SK-N-MC (cell line): ENCODE measurements around the gene MRC1.

Source experiments
- DNase-seq: peaks from one replicate; pipeline ENCODE4 v3.0.0-alpha.2; 2011; ENCODE audit warnings: low read depth, low spot score
- H3K27ac ChIP-seq: fragments of 200-600 bp; sonication (generic); 2 replicates; pipeline ENCODE4 v1.5.1; 2016; ENCODE audit warnings: mixed run types
- H3K36me3 ChIP-seq: fragments of 200-600 bp; sonication (generic); 2 replicates; pipeline ENCODE4 v1.6.1; 2017; ENCODE audit warnings: antibody characterized with exemption, low read length, mixed read lengths; ENCODE audit not compliant: insufficient read depth
- H3K4me3 ChIP-seq: fragments of 200-600 bp; sonication (generic); 2 replicates; pipeline ENCODE4 v1.5.1; 2016
- H3K9ac ChIP-seq: fragments of 200-600 bp; sonication (generic); 2 replicates; pipeline ENCODE4 v1.8.0; 2017; ENCODE audit warnings: mixed run types, mixed read lengths; ENCODE audit not compliant: insufficient read length
- H3K9me3 ChIP-seq: fragments of 200-600 bp; sonication (generic); 2 replicates; pipeline ENCODE4 v1.6.1; 2017; ENCODE audit warnings: low read depth, mild to moderate bottlenecking, antibody characterized with exemption, low read length, moderate library complexity, mixed read lengths
- EZH2 ChIP-seq: fragments of 200-600 bp; sonication (generic); IDR thresholded peaks from one replicate; pipeline ENCODE4 v1.6.1; 2017; ENCODE audit warnings: antibody characterized with exemption
- FOXP2 ChIP-seq: optimal IDR thresholded peaks from 2 replicates; pipeline ENCODE3; 2011; ENCODE audit warnings: mild to moderate bottlenecking, moderate library complexity; ENCODE audit not compliant: insufficient read depth; ENCODE audit errors: extremely low read length, control extremely low read depth
- POLR2AphosphoS5 ChIP-seq: IDR thresholded peaks from 2 replicates; pipeline ENCODE4 v1.6.1; 2012; ENCODE audit warnings: mild to moderate bottlenecking, low read depth, low read length, borderline replicate concordance

Gene MRC1

DNA sequence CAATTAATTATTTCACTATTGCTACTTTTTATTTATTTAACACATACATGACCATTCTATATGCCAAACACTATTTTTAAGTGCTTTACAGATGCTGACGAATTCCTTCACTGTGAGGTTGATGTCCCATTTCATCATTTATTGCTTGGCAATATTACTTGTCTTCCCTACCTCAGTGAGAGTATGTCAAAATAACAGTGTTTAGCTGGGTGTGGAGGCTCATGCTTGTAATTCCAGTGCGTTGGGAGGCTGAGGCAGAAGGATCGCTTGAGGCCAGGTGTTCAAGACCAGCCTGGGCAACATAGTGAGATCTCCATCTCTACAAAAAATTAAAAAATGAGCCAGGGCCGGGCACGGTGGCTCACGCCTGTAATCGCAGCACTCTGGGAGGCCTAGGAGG, 19.8 kb upstream of the MRC1 start:
- no peak overlapping the region for H3K27ac ChIP-seq
- DNase-seq, result no peak
- H3K4me3 ChIP-seq, result no peak overlapping the region

DNA sequence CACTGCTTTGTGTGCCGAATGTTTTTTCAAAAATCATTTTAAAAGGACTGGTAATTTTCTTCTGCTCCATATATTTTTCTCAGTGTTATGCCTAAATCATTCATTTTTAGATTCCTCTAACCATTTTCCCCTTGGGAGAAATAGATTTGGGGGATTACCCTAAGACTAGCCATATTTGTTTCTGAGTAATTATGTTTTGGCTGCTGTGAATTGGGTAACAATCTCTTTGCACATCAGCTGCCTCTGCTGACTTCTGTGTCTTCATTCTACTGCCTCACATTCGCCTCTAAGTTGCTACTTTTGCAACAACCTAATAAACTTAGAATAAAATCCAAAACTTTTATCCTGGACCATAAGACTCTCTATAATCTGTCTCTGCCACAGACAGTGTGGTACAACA, 18.5 kb upstream of the MRC1 start:
- Histone ChIP-seq H3K36me3 (no peaks in the 10 kb centered on the region), H3K9me3 (no peaks in the 10 kb centered on the region), H3K9ac (no peak overlapping the region), H3K4me3 (no peak overlapping the region), H3K27ac (no peak overlapping the region)
- no peak for TF ChIP-seq EZH2
- no peak for TF ChIP-seq POLR2AphosphoS5
- TF ChIP-seq FOXP2, result no peak
- no peak for DNase-seq

More for the DNA sequence above, 19.8 kb upstream of the MRC1 start:
- H3K9ac ChIP-seq, result no peak overlapping the region
- H3K36me3 ChIP-seq, result no peaks in the 10 kb centered on the region
- TF ChIP-seq POLR2AphosphoS5 (no peak), FOXP2 (no peak), EZH2 (no peak)
- H3K9me3 ChIP-seq, result no peaks in the 10 kb centered on the region

DNA sequence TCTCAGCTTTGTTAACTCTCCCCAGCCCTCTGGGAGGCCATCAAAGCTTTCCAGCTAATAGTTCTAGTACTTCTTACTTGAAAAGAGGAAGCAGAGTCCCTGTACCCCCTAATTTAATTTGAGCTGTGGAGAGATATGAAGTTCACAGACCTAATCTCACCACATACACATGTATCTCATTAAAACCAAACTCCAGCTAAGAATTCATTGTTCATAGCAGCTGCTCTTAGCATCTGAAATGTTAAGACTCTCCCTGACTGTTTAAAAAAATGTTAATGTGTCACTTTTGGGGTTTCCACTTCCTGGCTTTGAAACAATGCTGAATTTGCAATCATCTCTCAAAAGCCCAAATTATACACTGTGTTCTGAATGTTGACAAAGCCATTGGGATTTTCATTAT, 16.2 kb upstream of the MRC1 start:
- Histone ChIP-seq H3K9me3 (no peaks in the 10 kb centered on the region), H3K9ac (no peak overlapping the region), H3K4me3 (no peak overlapping the region), H3K36me3 (no peaks in the 10 kb centered on the region), H3K27ac (peak overlapping the region; percentile 31; the same call in 1 of the 2 replicates)
- DNase-seq, result no peak
- no peak for TF ChIP-seq POLR2AphosphoS5
- TF ChIP-seq EZH2, result no peak
- no peak for TF ChIP-seq FOXP2

DNA sequence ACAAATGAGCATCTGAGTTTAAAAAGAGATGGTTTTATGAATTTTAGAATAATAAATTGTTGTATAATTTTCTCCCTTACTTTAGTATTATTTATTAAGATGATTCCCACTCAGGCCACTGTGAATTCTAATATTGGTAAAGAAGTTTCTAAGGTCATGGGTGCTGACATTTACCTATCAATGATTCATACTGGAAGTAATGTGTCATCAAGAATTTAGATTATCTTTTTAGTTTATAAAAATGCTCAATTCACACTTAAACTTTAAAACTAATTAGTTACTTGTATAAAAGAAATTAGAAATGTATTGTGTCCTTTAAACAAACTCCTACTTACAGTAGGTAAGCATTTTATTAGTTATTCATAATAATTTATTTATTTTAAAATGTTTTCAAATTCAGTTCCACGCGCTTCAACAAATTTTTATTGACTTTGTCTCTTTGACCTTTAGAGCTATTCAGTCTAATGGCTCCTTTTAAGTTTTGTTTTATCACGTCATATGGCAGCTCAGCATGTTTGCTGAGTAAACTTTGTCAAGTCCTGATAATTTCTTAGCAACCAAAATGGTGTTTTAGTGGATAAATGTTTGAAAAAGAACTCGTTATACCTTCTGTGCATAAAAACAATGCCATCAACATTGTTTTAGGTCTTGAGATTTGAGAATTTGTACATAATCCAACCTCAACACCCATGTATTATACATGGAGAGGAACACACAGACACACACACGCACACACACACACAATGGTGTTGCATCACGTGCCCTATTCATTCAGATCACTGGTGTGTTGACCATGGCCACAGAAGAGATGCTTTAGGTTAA, 15.1 kb upstream of the MRC1 start:
- H3K9ac ChIP-seq, result no peak overlapping the region
- no peak overlapping the region for H3K27ac ChIP-seq
- DNase-seq, result no peak
- H3K4me3 ChIP-seq, result no peak overlapping the region
- TF ChIP-seq POLR2AphosphoS5, result no peak
- H3K9me3 ChIP-seq, result no peaks in the 10 kb centered on the region
- no peaks in the 10 kb centered on the region for H3K36me3 ChIP-seq

DNA sequence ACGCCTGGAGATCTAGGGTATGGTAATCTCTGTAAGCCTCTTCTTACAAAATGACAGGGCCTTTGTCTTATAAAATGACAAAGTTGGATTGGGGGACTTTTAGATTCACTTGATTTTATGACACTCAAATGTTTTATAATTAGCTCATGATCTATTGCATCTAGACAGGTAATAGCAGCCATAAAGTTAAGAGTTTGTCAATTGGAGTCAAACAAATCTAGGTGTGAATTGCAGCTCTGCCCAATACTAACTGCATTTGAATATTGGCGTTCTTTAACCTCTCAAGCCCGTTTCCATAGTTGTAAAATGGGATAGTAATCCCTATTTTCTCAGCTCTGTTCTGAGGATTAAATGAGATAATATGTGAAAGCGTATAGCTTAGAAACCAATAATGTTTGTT, 14.1 kb upstream of the MRC1 start:
- no peak for DNase-seq
- Histone ChIP-seq H3K4me3 (no peak overlapping the region), H3K36me3 (no peaks in the 10 kb centered on the region), H3K27ac (no peak overlapping the region), H3K9ac (no peak overlapping the region), H3K9me3 (no peaks in the 10 kb centered on the region)
- TF ChIP-seq FOXP2 (no peak), EZH2 (no peak), POLR2AphosphoS5 (no peak)

DNA sequence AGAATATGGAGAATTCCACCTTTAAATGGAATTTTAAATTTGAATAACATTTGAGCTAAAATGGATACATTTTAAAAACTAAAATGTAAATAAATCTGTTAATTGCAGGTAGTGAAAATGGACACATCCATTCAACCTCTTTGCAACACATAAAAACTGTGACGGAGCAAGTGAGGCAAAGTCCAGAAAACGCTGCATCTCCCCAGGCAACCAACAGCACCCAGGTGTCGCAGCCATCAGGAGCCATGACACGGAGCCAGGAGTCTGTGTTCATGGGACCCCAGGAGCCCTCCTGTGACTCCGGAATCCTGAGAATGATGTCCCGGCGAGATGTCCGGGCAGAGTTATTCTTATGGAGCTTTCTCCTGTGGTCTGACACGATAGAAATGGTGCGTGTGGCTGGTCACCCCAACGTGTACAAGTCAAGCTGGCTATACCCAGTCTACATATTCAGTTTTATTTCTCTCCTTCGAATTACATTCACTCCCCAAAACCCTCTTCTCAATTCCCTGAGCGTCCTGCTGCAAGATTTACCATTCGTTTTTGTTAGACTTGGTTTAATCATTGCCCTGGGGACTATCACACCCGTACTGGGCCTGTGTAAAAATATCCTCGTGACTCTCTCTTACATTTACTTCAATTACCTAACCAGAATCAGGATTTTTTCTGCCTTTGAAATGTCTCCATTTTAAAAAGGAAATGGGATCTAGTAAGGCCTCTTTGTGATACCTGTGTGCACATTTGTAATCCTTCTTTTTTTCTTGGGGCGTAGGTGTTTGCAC, 13.1 kb upstream of the MRC1 start:
- Histone ChIP-seq H3K9ac (no peak overlapping the region), H3K27ac (no peak overlapping the region), H3K9me3 (no peaks in the 10 kb centered on the region), H3K36me3 (no peaks in the 10 kb centered on the region), H3K4me3 (no peak overlapping the region)
- TF ChIP-seq FOXP2, result no peak
- no peak for DNase-seq

GRCh38 chr10:17801507-17801906, 7.6 kb upstream of the MRC1 start:
- no peaks in the 10 kb centered on the region for H3K36me3 ChIP-seq
- DNase-seq, result no peak
- H3K27ac ChIP-seq, result no peak overlapping the region
- H3K9ac ChIP-seq, result no peak overlapping the region
- H3K9me3 ChIP-seq, result no peaks in the 10 kb centered on the region
- no peak for TF ChIP-seq EZH2
- TF ChIP-seq POLR2AphosphoS5, result no peak
- no peak for TF ChIP-seq FOXP2
- no peak overlapping the region for H3K4me3 ChIP-seq

GRCh38 chr10:17802350-17802749, 6.8 kb upstream of the MRC1 start:
- Histone ChIP-seq H3K9ac (no peak overlapping the region), H3K27ac (no peak overlapping the region), H3K9me3 (no peaks in the 10 kb centered on the region), H3K4me3 (no peak overlapping the region), H3K36me3 (no peaks in the 10 kb centered on the region)
- no peak for TF ChIP-seq POLR2AphosphoS5
- no peak for TF ChIP-seq EZH2
- TF ChIP-seq FOXP2, result no peak
- DNase-seq, result no peak

GRCh38 chr10:17802976-17803375, 6.2 kb upstream of the MRC1 start:
- DNase-seq, result no peak
- Histone ChIP-seq H3K9ac (no peak overlapping the region), H3K36me3 (no peaks in the 10 kb centered on the region), H3K9me3 (no peaks in the 10 kb centered on the region), H3K27ac (no peak overlapping the region), H3K4me3 (no peak overlapping the region)
- TF ChIP-seq POLR2AphosphoS5 (no peak), EZH2 (no peak), FOXP2 (no peak)
